IMR-90 (cell line): ENCODE results near the gene FAM151A. TPM values are rescaled to one million over a fixed set of nuclear protein-coding genes. Genes with fewer than 3 reads are reported as not detected.

Experiments used
- ATAC-seq: fragments of 200-7000 bp; cut with Tn5 transposase; 2 replicates; pipeline ENCODE4 v1.9.1; 2020; ENCODE audit warnings: low read depth, mild to moderate bottlenecking, moderate library complexity
- BruUV-seq: library from RNA; stranded (reverse); fragments of 400-500 nt; replicated peaks from 2 replicates; lab custom pipeline; 2021; lab: Mats Ljungman, UMichigan
- CTCF ChIA-PET: fragments of 300-600 bp; formaldehyde crosslinking; extraction: SDS; loops from one replicate; lab custom pipeline; 2021; ENCODE audit warnings: antibody characterized with exemption; lab: Yijun Ruan, JAX
- POLR2A ChIA-PET: fragments of 300-600 bp; sonication (Branson Sonifier 250); formaldehyde crosslinking; loops from one replicate; lab custom pipeline; 2022; ENCODE audit warnings: antibody characterized with exemption; ENCODE audit not compliant: unreplicated experiment; lab: Charles Lee
- DNase-seq: peaks from one replicate; pipeline ENCODE4 v3.0.0; 2013
- H2AFZ ChIP-seq: replicated peaks from 2 replicates; pipeline ENCODE3; 2013; ENCODE audit warnings: low read length, mild to moderate bottlenecking; ENCODE audit not compliant: poor library complexity
- H2AK5ac ChIP-seq: 2 replicates; pipeline ENCODE4 v1.6.1; 2013; ENCODE audit warnings: low read depth, low read length, inconsistent platforms
- H2AK9ac ChIP-seq: replicated peaks from 2 replicates; pipeline ENCODE3; 2013; ENCODE audit warnings: mild to moderate bottlenecking, low read depth, low read length, moderate library complexity; ENCODE audit not compliant: poor library complexity
- H2BK120ac ChIP-seq: 2 replicates; pipeline ENCODE4 v1.6.1; 2013; ENCODE audit warnings: low read depth, low read length, inconsistent platforms
- H2BK15ac ChIP-seq: 3 replicates; pipeline ENCODE4 v1.6.1; 2013; ENCODE audit warnings: low read depth, low read length, inconsistent platforms
- H2BK20ac ChIP-seq: 2 replicates; pipeline ENCODE4 v1.6.1; 2013; ENCODE audit warnings: low read depth, mild to moderate bottlenecking, inconsistent platforms, low read length, moderate library complexity
- H2BK5ac ChIP-seq: 2 replicates; pipeline ENCODE4 v1.6.1; 2013; ENCODE audit warnings: mild to moderate bottlenecking, low read depth, low read length, inconsistent platforms; ENCODE audit not compliant: poor library complexity, severe bottlenecking
- H3K14ac ChIP-seq: replicated peaks from 2 replicates; pipeline ENCODE4 v1.6.1; 2013; ENCODE audit warnings: low read depth, low read length, inconsistent platforms
- H3K18ac ChIP-seq: 2 replicates; pipeline ENCODE4 v1.6.1; 2013; ENCODE audit warnings: low read depth, low read length, control low read depth
- H3K23ac ChIP-seq: 2 replicates; pipeline ENCODE4 v1.6.1; 2013; ENCODE audit warnings: low read depth, low read length, inconsistent platforms
- H3K27ac ChIP-seq: 2 replicates; pipeline ENCODE4 v1.5.1; 2013; ENCODE audit warnings: mild to moderate bottlenecking, control low read depth, low read length; ENCODE audit not compliant: insufficient read depth
- H3K27me3 ChIP-seq: 2 replicates; pipeline ENCODE4 v1.6.1; 2013; ENCODE audit warnings: low read length; ENCODE audit not compliant: control insufficient read depth, insufficient read depth
- H3K36me3 ChIP-seq: 2 replicates; pipeline ENCODE4 v1.6.1; 2013; ENCODE audit warnings: low read length, mixed read lengths; ENCODE audit not compliant: control insufficient read depth, insufficient read depth
- H3K4ac ChIP-seq: 2 replicates; pipeline ENCODE4 v1.6.1; 2013; ENCODE audit warnings: low read depth, low read length, inconsistent platforms
- H3K4me1 ChIP-seq: 2 replicates; pipeline ENCODE4 v1.6.1; 2013; ENCODE audit warnings: low read length, mixed read lengths; ENCODE audit not compliant: control insufficient read depth, insufficient read depth
- H3K4me2 ChIP-seq: 2 replicates; pipeline ENCODE4 v1.6.1; 2013; ENCODE audit warnings: low read depth, mild to moderate bottlenecking, control low read depth, low read length, moderate library complexity
- H3K4me3 ChIP-seq: 2 replicates; pipeline ENCODE4 v1.5.1; 2013; ENCODE audit warnings: low read depth, mild to moderate bottlenecking, control low read depth, low read length, moderate library complexity; ENCODE audit not compliant: insufficient read depth
- H3K56ac ChIP-seq: 2 replicates; pipeline ENCODE4 v1.6.1; 2013; ENCODE audit warnings: low read length, inconsistent platforms; ENCODE audit not compliant: insufficient read depth; ENCODE audit errors: extremely low read depth
- H3K79me1 ChIP-seq, 2 experiments: 2 replicates each; pipeline ENCODE4 v1.6.1; 2013; ENCODE audit warnings: low read length in 2 of 2, inconsistent platforms in 1 of 2, low read depth in 1 of 2
- H3K9ac ChIP-seq: 2 replicates; pipeline ENCODE4 v1.6.1; 2013; ENCODE audit warnings: low read depth, low read length, control low read depth
- H3K9me1 ChIP-seq: 2 replicates; pipeline ENCODE4 v1.6.1; 2013; ENCODE audit warnings: low read length, inconsistent platforms; ENCODE audit not compliant: insufficient read depth
- H3K9me3 ChIP-seq: 2 replicates; pipeline ENCODE4 v1.6.1; 2013; ENCODE audit warnings: low read length; ENCODE audit not compliant: control insufficient read depth, insufficient read depth
- H4K20me1 ChIP-seq: 2 replicates; pipeline ENCODE4 v1.6.1; 2013; ENCODE audit warnings: low read length, inconsistent platforms; ENCODE audit not compliant: insufficient read depth
- H4K5ac ChIP-seq: 2 replicates; pipeline ENCODE4 v1.6.1; 2013; ENCODE audit warnings: mild to moderate bottlenecking, low read depth, low read length, control low read depth
- H4K8ac ChIP-seq, 2 experiments: 2 replicates each; pipeline ENCODE4 v1.6.1; 2013; ENCODE audit warnings: low read depth in 2 of 2, low read length in 2 of 2, control low read depth in 1 of 2, inconsistent platforms in 1 of 2
- H4K91ac ChIP-seq: 2 replicates; pipeline ENCODE4 v1.6.1; 2013; ENCODE audit warnings: low read depth, low read length, inconsistent platforms; ENCODE audit not compliant: insufficient read depth
- BHLHE40 ChIP-seq: fragments of 150-350 bp; IDR thresholded peaks from 2 replicates; pipeline ENCODE4 v1.6.1; 2016; ENCODE audit warnings: mild to moderate bottlenecking, low read depth, low read length
- CEBPB ChIP-seq: IDR thresholded peaks from 2 replicates; pipeline ENCODE4 v1.6.1; 2012; ENCODE audit warnings: low read depth, low read length, improper control_type of control experiment
- CHD1 ChIP-seq: IDR thresholded peaks from 2 replicates; pipeline ENCODE4 v1.6.1; 2012; ENCODE audit warnings: low read depth, low read length, improper control_type of control experiment
- ELK1 ChIP-seq: fragments of 150-350 bp; IDR thresholded peaks from 2 replicates; pipeline ENCODE4 v1.6.1; 2016; ENCODE audit warnings: low read depth, mild to moderate bottlenecking, low read length, moderate library complexity, borderline replicate concordance
- FOS ChIP-seq: fragments of 150-350 bp; IDR thresholded peaks from 2 replicates; pipeline ENCODE4 v1.6.1; 2016; ENCODE audit warnings: low read depth, low read length
- MAFK ChIP-seq: IDR thresholded peaks from 2 replicates; pipeline ENCODE4 v1.6.1; 2012; ENCODE audit warnings: low read depth, low read length, improper control_type of control experiment
- MAZ ChIP-seq: IDR thresholded peaks from 2 replicates; pipeline ENCODE4 v1.6.1; 2012; ENCODE audit warnings: low read depth, mild to moderate bottlenecking, low read length, improper control_type of control experiment, moderate library complexity, borderline replicate concordance
- MXI1 ChIP-seq: IDR thresholded peaks from 2 replicates; pipeline ENCODE4 v1.6.1; 2012; ENCODE audit warnings: low read depth, mild to moderate bottlenecking, low read length, moderate library complexity, borderline replicate concordance
- NFE2L2 ChIP-seq: fragments of 150-350 bp; IDR thresholded peaks from 2 replicates; pipeline ENCODE4 v1.6.1; 2016; ENCODE audit warnings: low read depth, mild to moderate bottlenecking, low read length
- POLR2A ChIP-seq: IDR thresholded peaks from 2 replicates; pipeline ENCODE4 v1.6.1; 2012; ENCODE audit warnings: mild to moderate bottlenecking, low read depth, low read length
- RAD21 ChIP-seq: IDR thresholded peaks from 2 replicates; pipeline ENCODE4 v1.6.1; 2012; ENCODE audit warnings: low read length, improper control_type of control experiment
- RCOR1 ChIP-seq: IDR thresholded peaks from 2 replicates; pipeline ENCODE4 v1.6.1; 2012; ENCODE audit warnings: mild to moderate bottlenecking, low read length, improper control_type of control experiment; ENCODE audit not compliant: insufficient replicate concordance
- RFX5 ChIP-seq: IDR thresholded peaks from 2 replicates; pipeline ENCODE4 v1.8.0; 2012; ENCODE audit warnings: low read depth, mild to moderate bottlenecking, low read length, moderate library complexity
- SMC3 ChIP-seq: fragments of 150-350 bp; IDR thresholded peaks from 2 replicates; pipeline ENCODE4 v1.6.1; 2016; ENCODE audit warnings: low read depth, mild to moderate bottlenecking, antibody characterized with exemption, low read length, moderate library complexity
- WGBS, 2 experiments: methylation state at CpG; one replicate each; pipeline versions ENCODE4 v1.1.5 to v1.1.7; 2013; ENCODE audit warnings: missing lambda C conversion rate in 2 of 2; ENCODE audit not compliant: insufficient read length in 1 of 2; ENCODE audit errors: extremely low coverage in 2 of 2; 5-methylcytosine and 5-hydroxymethylcytosine counted together
- dilution Hi-C: fragments of 300-500 bp; cut with HindIII; formaldehyde crosslinking; loops from one replicate; pipeline ENCODE4 v1.14.3; 2018; ENCODE audit warnings: low sequenced_read_pairs; ENCODE audit not compliant: unreplicated experiment
- in situ Hi-C: fragments of 300-500 bp; cut with MboI; formaldehyde crosslinking; loops from 3 replicates; pipeline ENCODE4 v1.14.3; 2019; ENCODE audit warnings: low sequenced_read_pairs, inconsistent platforms, mixed read lengths
- intact Hi-C: fragments of 100-400 bp; cut with micrococcal nuclease; formaldehyde crosslinking; loops from 2 replicates; pipeline ENCODE4 v1.10.0; 2022
- polyA plus RNA-seq, 3 experiments: library from polyadenylated mRNA; depleted of rRNA; stranded (reverse); fragments of >200 nt; gene quantifications; 2 replicates each; pipeline ENCODE4 v1.2.3, GENCODE V29; 2012; ENCODE audit warnings: low replicate concordance in 1 of 3
- total RNA-seq: library from RNA; depleted of rRNA; stranded (reverse); fragments of >200 nt; gene quantifications from 2 replicates; pipeline ENCODE4 v1.2.3, GENCODE V29; 2012
- TF ChIP-seq, protein P1 (sequence below): fragments of 150-350 bp; IDR thresholded peaks from 2 replicates; pipeline ENCODE4 v1.6.1; 2017; ENCODE audit warnings: mild to moderate bottlenecking, antibody characterized with exemption, low read length, low read depth
- TF ChIP-seq, protein P2 (sequence below): conservative IDR thresholded peaks from 2 replicates; pipeline ENCODE4 v1.5.1; 2012; ENCODE audit warnings: mild to moderate bottlenecking, low read depth, low read length, improper control_type of control experiment

Gene FAM151A
- total and polyA plus RNA-seq, 2 of the 4 experiments (the other 2 are of a cell fraction): not detected

DNA sequence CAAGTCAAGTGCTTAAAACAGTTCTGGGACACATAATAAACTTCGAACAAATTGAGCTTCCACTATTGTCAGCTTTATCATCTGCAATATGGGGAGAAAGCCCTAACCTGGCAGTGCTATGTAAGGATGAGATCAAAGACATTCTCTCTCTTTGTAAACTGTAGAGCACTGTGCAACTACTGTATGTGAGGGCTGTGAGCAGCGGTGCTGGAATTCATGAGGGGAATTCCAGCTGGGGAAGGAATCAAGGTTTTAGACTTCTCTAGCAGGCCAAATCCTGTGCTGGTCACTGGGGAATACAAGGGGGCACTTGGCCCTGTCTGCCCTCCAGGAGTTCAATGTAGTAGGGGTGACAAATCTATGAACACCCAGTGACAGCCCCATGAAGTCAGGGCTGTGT, 9.3 kb downstream of the FAM151A start:
- TF ChIP-seq ELK1: no peak
- no peak for TF ChIP-seq MAZ
- TF ChIP-seq, protein P1, sequence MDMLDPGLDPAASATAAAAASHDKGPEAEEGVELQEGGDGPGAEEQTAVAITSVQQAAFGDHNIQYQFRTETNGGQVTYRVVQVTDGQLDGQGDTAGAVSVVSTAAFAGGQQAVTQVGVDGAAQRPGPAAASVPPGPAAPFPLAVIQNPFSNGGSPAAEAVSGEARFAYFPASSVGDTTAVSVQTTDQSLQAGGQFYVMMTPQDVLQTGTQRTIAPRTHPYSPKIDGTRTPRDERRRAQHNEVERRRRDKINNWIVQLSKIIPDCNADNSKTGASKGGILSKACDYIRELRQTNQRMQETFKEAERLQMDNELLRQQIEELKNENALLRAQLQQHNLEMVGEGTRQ: no peak
- no peak for TF ChIP-seq POLR2A
- no peak for TF ChIP-seq CHD1
- no peak for TF ChIP-seq CEBPB
- TF ChIP-seq RFX5: no peak
- no peak for TF ChIP-seq RCOR1
- no peak for TF ChIP-seq MXI1
- TF ChIP-seq NFE2L2: no peak
- TF ChIP-seq, protein P2, sequence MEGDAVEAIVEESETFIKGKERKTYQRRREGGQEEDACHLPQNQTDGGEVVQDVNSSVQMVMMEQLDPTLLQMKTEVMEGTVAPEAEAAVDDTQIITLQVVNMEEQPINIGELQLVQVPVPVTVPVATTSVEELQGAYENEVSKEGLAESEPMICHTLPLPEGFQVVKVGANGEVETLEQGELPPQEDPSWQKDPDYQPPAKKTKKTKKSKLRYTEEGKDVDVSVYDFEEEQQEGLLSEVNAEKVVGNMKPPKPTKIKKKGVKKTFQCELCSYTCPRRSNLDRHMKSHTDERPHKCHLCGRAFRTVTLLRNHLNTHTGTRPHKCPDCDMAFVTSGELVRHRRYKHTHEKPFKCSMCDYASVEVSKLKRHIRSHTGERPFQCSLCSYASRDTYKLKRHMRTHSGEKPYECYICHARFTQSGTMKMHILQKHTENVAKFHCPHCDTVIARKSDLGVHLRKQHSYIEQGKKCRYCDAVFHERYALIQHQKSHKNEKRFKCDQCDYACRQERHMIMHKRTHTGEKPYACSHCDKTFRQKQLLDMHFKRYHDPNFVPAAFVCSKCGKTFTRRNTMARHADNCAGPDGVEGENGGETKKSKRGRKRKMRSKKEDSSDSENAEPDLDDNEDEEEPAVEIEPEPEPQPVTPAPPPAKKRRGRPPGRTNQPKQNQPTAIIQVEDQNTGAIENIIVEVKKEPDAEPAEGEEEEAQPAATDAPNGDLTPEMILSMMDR: no peak
- TF ChIP-seq SMC3: no peak
- no peak for TF ChIP-seq FOS
- TF ChIP-seq MAFK: no peak
- TF ChIP-seq RAD21: no peak
- TF ChIP-seq BHLHE40: no peak
- H3K18ac ChIP-seq: no peak overlapping the region
- in situ Hi-C loops (no loop called here), intact Hi-C loops (no loop called here), dilution Hi-C loops (no loop called here)
- no peak overlapping the region for H3K27ac ChIP-seq
- H4K8ac ChIP-seq: no peak overlapping the region
- no peaks in the 10 kb centered on the region for H3K79me1 ChIP-seq
- ChIA-PET CTCF (no interaction called here), POLR2A (no interaction called here)
- no peak overlapping the region for H2AK9ac ChIP-seq
- H4K20me1 ChIP-seq: no peaks in the 10 kb centered on the region
- no peaks in the 10 kb centered on the region for H3K36me3 ChIP-seq
- H3K14ac ChIP-seq: no peak overlapping the region
- H3K56ac ChIP-seq: no peak overlapping the region
- no peak overlapping the region for H3K23ac ChIP-seq
- ATAC-seq (no peak), DNase-seq (peak; percentile 27)
- H3K9me3 ChIP-seq: no peaks in the 10 kb centered on the region
- no peak overlapping the region for H3K4ac ChIP-seq
- H4K91ac ChIP-seq: no peak overlapping the region
- peak overlapping the region; percentile 5 for H2AFZ ChIP-seq
- H2AK5ac ChIP-seq: no peak overlapping the region
- H4K5ac ChIP-seq: no peak overlapping the region
- no peak overlapping the region for H3K4me2 ChIP-seq
- BruUV-seq: no TSS peak
- peaks cover 24% of the 10 kb centered on the region for H3K27me3 ChIP-seq
- H3K9me1 ChIP-seq: no peaks in the 10 kb centered on the region
- WGBS, 2 experiments: no CpG with 5 or more reads among the region's 2 CpGs
- no peak overlapping the region for H2BK5ac ChIP-seq
- no peaks in the 10 kb centered on the region for H3K4me1 ChIP-seq
- no peak overlapping the region for H2BK20ac ChIP-seq
- H3K4me3 ChIP-seq: no peak overlapping the region
- H3K9ac ChIP-seq: no peak overlapping the region
- H2BK120ac ChIP-seq: no peak overlapping the region
- H2BK15ac ChIP-seq: no peak overlapping the region
